Muscle of arm (tissue), 14 donors: ENCODE results near the gene ANKS3. TPM values are rescaled to one million over a fixed set of nuclear protein-coding genes. Genes with fewer than 3 reads are reported as not detected.

Experiments
- DNase-seq: peaks from one replicate; pipeline ENCODE4 v3.0.0-alpha.2; 2013
- long read RNA-seq, 11 donors: transcript quantifications; one replicate each; lab custom pipeline, GENCODE V29; 2026
- polyA plus RNA-seq, 12 donors: library from polyadenylated mRNA; unstranded; fragments of 120-200 nt; gene quantifications; one replicate each; pipeline ENCODE4 v1.2.1, GENCODE V29; 2013; ENCODE audit not compliant: insufficient read length in 12 of 12

ANKS3 gene, protein sequence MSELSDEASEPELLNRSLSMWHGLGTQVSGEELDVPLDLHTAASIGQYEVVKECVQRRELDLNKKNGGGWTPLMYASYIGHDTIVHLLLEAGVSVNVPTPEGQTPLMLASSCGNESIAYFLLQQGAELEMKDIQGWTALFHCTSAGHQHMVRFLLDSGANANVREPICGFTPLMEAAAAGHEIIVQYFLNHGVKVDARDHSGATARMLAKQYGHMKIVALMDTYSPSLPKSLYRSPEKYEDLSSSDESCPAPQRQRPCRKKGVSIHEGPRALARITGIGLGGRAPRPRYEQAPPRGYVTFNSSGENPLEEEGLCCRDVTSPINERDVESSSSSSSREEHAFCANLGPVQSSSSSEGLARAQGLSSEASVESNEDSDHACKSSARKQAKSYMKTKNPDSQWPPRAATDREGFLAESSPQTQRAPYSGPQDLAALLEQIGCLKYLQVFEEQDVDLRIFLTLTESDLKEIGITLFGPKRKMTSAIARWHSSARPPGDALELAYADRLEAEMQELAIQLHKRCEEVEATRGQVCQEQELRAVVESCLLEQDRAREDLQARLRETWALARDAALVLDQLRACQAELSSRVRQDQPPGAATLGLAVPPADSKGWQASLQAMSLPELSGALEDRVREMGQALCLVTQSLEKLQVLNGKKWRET
- polyA plus RNA-seq = 10 to 100 TPM in 9 of 12 donors, 1 to 10 TPM in 2, not detected in 1; 8.3 to 20.2 (median 12.7) TPM
- long read RNA-seq, donor 1, partial matches to known transcripts = 0 of 1 reads
- long read RNA-seq, donor 1, other reads (novel, unspliced or antisense) = 0 of 1 reads
- long read RNA-seq, donor 2 = 0 reads
- long read RNA-seq, donor 3, partial matches to known transcripts = 0 of 1 reads
- long read RNA-seq, donor 3, other reads (novel, unspliced or antisense) = 0 of 1 reads
- long read RNA-seq, donor 4 = 0 reads
- long read RNA-seq, donor 5, partial matches to known transcripts = 0 of 2 reads
- long read RNA-seq, donor 5, other reads (novel, unspliced or antisense) = 0 of 2 reads
- long read RNA-seq, donor 6 = 0 reads
- long read RNA-seq, donor 7, partial matches to known transcripts = 0 of 3 reads
- long read RNA-seq, donor 7, other reads (novel, unspliced or antisense) = 0 of 3 reads
- long read RNA-seq, donor 8, partial matches to known transcripts = 0 of 1 reads
- long read RNA-seq, donor 8, other reads (novel, unspliced or antisense) = 0 of 1 reads
- long read RNA-seq, donor 9 = 0 reads
- long read RNA-seq, donor 10, partial matches to known transcripts = 0 of 2 reads
- long read RNA-seq, donor 10, other reads (novel, unspliced or antisense) = 0 of 2 reads
- long read RNA-seq, donor 11 = 0 reads

DNA sequence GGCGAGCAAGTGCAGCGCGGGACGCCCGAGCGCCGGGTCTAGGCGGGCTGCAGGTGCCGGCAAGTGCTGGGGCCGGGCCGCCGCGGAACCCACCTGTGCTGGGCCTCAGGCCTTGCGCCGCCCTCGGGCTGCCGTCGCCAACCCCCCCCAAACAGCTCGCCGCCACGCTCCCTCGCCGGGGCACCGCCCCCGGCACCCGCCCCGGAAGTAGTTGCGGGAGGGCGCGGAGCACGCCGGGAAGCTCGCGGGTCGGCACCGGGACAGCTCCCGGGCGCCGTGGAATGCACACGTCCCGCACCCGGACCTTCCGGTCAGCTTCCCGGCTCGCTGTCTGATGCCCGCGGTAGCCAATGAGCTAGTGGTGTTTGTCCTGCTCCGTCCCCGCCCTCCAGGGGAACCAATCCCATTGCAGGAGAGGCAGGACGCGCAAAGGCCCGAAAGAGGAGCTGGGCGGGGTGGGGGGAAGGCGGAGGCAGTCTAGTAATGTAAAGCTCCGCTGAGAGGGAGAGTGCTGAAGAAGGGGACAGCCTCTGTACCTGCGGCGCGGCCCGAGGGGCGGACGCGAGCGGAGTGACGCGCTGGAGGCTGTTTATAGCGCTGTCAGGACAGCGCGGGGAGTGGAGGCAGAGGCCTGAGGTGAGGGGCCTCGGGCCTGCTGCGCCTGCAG is at the start of gene ANKS3, which contains the start of gene DNAAF8:
Gene ANKS3 (minus strand): TSS at position 209 of the 667 bp plus-strand sequence. CDS start 4,122 bp downstream, outside the sequence.
Gene DNAAF8 (plus strand): TSS at position 475 of the 667 bp plus-strand sequence. CDS start 1,978 bp downstream, outside the sequence.
- DNase-seq = peak; percentile 95

DNA sequence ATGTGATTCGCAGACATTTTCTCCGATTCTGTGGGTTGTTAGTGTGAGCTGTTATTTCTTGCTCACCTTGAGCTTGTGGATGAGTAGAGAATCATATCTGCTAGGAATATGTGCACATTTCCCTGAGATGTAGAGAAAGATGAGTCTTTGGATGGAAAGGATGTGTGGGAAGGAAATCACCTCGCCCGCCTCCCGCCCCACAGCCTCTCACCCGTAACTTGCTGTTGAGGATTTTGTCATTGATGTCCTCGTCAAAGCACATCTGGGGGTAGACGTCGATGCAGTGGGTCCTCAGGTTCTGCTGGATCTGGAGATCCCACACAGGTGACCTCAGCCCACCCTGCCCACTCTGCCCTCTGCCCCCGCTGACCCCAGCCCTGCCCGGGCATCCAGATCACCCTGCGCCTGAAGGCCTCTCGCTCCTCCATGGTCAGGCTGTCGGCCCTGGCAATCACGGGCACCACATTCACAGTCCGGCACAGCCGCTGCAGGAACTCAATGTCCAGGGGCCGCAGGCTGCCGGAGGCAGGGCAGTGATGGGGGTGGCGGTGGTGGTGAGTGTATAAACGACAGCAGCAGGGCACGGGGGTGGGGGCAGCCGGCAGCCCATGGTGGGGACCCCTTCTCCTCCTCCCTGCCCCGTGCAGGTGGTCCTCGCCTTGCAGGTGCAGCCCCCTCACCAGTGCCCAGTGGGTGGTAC is 49.3 kb upstream of the ANKS3 start:
- no peak for DNase-seq

DNA sequence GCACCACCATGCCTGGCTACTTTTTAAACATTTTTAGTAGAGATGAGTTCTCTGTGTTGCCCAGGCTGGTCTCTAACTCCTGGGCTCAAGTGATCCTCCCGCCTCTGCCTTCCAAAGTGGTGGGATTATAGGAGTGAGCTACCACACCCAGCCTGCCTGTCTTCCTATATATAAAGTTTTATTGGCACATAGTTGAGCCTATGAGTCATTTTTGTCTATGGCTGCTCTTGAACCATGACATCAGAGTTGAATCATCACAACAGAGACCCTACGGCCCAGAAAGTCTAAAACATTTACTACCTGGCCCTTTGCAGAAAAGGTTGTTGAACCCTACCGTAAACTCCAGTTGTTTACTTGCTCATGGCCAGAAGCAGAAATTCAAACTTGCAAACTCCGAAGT is 46.2 kb upstream of the ANKS3 start:
- DNase-seq = no peak

DNA sequence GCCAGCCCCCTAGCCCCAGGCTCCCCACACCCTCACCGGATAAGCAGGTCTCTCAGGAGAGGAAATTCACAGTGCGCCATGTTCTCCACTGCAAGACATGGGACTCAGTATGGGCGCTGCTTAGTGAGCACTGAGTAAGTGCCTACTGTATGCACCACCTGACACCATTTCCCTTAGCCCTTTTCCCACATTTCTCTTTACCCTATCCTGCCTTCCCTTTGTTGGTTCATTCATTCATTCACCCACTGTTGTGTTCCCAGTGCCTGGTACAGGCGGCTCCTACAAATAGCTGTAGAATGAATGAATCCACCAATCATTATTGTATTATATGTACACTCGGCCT is 44.0 kb upstream of the ANKS3 start:
- no peak for DNase-seq

DNA sequence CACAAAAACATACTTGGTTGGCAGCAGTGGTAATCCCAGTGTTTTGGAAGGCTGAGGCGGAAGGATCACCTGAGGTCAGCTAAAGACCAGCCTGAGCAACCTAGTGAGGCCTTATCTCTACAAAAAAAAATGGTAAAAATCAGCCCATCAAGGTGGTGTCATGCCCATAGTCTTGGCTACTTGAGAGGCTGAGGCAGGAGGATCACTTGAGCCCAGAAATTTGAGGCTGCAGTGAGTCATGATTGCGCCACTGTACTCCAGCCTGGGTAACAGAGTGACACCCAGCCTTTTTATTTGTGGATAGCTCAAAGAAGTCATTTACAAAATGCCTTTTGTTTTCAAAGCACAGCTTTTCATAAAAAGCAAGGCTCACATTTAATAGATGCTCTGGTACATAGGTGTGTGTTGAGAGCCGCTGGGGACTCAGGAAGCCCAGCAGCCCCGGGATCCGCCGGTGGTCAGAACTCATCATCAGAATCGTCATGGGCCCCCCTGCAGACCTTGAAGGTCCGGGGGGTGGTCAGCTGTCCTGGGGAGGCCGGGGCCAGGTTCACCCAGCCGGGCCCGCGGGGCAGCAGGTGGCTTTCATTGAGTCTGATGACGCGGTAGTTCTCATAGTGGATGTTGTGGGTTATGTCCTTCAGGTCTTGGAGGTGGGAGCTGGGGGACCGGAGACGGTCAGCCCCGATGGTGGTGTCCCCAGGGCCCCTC is 43.4 kb upstream of the ANKS3 start:
- no peak for DNase-seq

DNA sequence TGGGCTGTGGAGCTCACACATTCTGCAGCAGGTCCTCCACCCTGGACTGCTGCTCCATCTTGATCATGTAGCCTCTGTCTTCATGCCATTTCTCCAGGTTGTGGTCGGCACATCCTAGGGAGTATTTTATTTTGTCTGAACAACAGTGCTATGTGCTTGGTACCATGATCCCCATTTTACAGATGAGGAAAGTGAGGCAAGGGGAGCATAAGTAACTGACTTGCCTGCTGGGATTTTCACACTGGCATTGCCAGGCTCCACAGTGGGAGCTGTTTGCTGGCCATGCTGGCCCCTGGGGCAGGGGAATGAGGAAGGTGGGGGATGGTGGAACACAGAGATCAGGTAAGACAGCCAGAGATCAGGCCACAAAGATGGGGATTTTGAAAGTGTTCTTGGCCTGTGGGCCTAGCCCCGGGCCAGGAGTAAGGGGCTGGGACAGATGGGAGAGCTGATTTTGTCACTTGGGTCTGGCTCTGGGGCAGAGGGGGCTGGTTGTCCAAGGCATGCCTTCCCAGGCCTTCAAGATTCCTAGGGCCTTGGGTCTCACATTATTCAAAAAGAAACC is 42.2 kb upstream of the ANKS3 start:
- DNase-seq = no peak

DNA sequence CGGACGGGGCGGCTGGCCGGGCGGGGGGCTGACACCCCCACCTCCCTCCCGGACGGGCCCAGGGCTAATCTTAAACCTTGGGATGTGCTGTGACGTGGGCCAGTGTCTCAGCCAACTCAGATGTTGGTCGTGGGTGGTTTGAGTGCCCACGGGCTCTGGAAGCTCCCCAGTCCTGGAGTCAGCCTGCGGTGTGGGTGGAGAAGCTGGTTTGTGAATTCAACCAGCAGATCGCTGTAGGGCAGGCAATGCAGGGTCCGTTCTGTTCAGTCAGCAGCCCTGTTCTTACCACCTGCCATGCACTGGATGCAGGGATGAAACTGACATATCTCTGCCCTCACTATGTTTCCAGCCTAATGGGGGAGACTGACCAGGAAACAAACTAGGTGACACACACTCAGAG is 40.9 kb upstream of the ANKS3 start:
- DNase-seq = no peak

DNA sequence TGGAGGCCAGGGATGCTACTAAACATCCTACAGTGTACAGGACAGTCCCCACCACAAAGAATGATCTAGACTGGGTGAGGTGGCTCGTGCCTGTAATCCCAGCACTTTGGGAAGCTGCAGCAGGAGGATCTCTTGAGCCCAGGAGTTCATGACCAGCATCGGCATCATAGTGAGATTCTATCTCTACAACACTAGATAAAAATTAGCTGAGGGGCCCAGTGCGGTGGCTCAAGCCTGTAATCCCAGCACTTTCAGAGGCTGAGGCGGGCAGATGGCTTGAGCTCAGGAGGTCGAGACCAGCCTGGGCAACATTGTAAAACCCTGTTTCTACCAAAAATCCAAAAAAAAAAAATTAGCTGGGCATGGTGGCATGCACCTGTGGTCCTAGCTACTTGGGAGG is 38.3 kb upstream of the ANKS3 start:
- no peak for DNase-seq

DNA sequence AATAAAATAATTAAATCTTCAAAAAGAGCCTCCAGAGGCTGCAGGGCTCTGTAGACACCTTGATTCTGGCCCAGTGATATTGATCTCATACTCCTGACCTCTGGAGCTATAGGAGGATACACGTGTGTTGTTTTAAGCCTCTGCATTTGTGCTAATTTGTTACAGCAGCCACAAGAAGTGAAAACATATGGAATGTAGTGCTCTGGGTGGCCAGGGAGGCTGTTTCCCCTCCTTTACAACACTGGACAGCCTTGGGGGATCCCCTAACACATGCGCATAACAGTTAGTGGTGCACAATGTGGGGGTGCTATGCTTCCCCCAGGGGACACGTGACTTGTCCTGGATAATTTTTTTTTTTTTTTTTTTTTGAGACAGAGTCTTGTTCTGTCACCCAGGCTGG is 37.6 kb upstream of the ANKS3 start:
- no peak for DNase-seq

DNA sequence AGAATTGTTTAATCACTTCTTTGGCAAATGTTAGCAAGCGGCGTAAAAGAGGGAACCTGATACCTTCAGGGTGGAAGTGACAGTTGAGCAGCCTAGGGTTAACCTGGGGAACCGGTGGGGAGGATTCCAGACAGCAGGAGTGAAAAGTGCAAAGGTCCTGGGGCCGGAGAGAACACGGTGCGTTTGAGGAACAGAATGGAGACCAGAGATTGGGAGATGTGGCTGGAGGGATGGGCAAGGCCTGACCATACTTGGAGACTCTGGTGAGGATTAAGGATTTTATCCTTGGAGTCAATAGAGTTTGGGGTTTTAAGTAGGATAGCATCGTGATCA is 35.2 kb upstream of the ANKS3 start:
- DNase-seq = no peak

DNA sequence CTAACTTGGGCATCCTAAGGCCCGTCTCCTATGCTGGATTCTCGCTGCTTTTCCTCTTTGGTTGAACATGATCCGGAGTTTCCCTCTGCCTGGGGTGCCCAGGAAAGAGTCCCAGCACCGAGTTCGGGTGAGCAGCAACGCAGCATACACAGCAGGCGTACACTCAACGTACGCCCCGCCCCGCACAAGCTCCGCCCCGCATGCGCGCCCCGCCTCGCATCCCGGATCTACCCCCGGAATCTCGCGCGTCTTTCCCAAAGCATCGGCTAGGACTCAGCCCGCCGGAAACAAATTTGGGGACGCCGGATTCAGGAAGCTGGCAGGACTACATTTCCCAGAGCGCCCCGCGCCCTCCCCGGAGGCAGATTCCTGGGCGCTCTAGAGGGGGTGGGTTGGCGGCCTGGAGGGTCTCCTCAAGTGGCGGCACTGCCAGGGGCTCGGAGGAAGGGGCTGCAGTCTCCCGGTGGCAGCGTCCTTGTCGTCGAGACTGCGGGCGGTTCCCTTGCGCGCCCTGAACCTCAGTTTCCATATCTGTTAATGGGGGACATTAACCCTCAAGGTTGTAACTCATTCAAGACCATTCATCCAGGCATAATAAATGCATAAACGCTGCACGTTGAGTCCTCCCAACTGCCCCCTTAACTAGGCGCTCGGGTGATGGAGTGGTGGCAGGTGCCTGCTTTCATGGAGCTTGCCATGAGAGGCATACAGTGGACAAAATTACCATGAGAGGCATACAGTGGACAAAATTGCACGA is 34.7 kb upstream of the ANKS3 start:
- peak; percentile 97 for DNase-seq

DNA sequence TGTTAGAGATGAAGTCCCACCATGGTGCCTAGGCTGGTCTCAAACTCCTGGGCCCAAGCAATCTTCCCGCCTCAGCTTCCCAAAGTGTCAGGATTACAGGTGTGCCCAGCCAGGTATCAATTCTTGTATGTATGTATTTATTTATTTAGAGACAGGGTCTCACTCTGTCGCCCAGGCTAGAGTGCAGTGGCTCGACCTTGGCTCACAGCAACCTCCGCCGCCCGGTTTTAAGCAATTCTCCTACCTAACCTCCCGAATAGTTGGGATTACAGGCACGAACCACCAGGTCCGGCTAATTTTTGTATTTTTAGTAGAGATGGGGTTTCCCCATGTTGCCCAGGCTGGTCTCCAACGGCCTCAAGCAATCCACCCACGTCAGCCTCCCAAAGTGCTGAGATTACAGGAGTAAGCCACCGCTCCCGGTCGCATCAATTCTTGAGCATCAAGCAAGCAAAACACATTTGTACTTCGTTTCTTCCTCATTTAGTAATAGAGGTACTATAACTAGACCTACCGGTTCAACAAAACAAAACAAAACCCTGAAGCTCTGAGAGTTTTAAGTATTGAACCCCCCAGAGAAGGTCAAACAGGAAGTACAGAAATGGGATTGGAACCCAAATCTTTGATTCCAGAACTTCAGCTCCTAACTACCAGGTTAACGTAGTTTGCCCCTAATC is 33.9 kb upstream of the ANKS3 start:
- no peak for DNase-seq

DNA sequence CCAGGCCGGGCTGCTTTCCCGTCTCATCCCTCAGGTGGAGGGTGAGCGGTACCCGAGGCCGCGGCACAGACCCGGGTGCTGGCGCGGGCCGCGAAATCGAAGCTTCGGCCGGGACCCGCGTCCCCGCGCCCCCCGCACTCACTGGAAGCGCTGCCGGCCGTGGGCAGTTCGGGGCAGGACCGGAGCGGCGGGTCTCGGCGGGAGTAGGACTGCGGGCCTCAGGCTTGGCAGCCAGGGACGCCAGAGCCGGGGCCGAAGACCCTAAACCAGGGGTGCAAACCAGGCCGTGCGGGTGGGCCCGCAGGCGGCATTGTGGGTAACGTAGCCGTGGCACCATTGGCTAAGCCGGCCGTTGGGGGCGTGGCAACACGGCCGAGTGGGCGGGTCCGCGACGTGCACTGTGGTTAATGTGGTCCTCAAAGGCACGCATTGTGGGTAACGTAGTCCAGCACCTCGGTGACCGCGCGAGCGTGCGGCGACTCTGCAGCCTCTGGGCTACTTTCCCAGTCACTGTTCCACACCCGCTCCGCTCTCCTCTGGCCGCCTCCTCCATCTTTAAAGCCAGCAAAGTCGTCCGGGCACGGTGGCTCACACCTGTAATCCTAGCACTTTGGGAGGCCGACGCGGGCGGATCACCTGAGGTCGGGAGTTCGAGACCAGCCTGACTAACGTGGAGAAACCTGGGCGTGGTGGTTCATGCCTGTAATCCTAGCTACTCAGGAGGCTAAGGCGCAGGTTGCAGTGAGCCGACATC is 33.0 kb upstream of the ANKS3 start, which contains the start of gene ZNF500:
Gene ZNF500 (minus strand): TSS at position 288 of the 754 bp plus-strand sequence. CDS start 1,184 bp downstream, outside the sequence.
- peak; percentile 98 for DNase-seq

DNA sequence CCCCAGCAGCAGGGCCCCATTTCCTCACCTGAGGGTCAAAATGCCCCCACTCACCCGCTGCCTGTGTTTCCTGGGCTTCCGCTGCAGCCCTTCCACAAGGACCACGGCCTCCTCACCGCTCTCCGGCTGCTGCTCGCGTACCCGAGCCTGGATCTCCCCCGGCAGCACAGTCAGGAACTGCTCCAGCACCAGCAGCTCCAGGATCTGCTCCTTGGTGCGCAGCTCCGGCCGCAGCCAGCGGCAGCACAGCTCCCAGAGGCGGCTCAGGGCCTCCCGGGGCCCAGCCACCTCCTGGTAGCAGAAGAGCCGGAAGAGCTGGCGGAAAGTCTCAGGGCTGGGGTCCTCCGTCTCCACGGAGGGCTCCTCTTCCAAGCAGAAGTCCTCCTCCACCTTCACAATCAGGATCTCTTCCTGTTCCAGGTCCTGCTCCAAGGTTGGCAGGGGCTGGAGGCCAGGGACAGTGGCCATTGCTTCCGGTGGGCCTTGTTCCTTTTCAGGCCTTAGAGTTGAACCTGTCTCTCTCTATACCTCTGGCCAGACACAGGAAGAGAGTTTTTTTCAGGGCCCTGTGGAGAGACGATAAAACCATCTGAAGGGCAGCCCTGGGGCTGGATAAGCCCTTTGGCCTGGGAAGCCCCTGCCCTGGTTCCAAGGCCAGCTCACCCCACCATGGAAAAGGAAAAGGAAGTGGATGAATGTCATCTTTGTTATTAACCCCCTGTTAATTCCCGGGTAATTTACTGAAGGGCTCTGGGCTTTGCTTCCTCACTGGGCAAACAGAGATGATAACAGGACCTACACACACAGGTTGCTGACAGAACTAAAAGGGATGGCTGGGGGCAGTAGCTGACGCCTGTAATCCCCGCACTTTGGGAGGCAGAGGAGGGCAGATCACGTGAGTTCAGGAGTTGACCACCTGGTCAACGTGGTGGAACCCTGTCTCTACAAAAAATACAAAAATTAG is 31.7 kb upstream of the ANKS3 start:
- no peak for DNase-seq

DNA sequence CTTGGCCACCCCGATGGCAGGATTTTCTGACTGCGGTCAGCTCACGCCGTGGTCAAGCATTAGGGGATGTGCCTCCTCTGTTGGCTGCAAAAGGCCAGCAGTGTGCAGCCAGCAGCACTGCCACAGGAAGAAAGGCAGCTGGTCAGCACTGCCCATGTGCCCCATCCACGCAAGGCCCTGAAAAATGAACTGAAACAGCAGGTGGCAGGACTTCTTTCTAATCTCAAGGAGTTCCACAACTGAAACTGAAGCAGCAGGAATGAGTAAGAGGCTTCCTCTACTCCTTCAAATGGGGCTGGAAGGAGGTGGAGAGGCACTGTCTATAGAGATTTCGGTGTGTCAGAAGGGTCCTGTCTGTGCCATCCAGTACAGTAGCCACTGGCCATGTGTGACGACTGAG is 29.7 kb upstream of the ANKS3 start:
- DNase-seq = no peak

DNA sequence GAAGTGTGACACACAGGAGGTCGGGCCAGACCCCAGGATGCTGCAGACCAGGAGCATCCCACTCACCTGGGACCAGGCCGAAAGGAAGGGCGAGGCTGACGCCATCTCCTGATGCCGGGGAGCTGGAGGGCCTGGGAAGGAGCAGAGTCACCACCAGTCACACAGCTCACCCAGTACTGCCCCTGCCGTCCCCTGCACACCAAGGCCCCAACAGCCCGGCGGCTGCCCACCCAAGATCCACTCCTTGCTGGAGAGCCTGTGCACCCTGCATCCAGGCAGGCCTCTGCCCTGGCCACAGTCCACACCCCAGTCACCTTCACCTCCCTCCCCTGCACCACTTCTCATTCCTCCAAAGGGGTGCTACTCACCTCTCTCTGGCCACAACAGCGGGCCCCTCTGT is 28.1 kb upstream of the ANKS3 start:
- DNase-seq = no peak
